Tibial artery (tissue), 4 donors: ENCODE results near the gene HIF1A.
"Not testable (repeated sequence)": the region's sequence is repeated elsewhere in the genome, so short reads cannot be mapped to it uniquely, and the experiment has no call there.

Source experiments
- DNase-seq, 2 donors: peaks; one replicate each; pipeline ENCODE4 v3.0.0-alpha.2; 2019
- H3K27ac ChIP-seq, 2 donors: fragments of 200-600 bp; sonication (generic) in 1 of 2; 1 replicate in 1 of 2; 2 replicates in 1 of 2; pipeline ENCODE4 v1.5.1; 2018 to 2019; ENCODE audit warnings: mild to moderate bottlenecking in 1 of 2
- H3K27me3 ChIP-seq, 2 donors: fragments of 200-600 bp; sonication (generic) in 1 of 2; one replicate each; pipeline versions ENCODE4 v1.5.1 to v1.6.0; 2016 to 2019
- H3K36me3 ChIP-seq, 3 donors: fragments of 200-600 bp; sonication (generic) in 2 of 3; one replicate each; pipeline ENCODE4 v1.5.1; 2016 to 2019; ENCODE audit warnings: mild to moderate bottlenecking in 2 of 3
- H3K4me1 ChIP-seq, 4 donors: fragments of 200-600 bp; sonication (generic) in 2 of 4; 1 replicate in 3 of 4; 2 replicates in 1 of 4; pipeline ENCODE4 v1.5.1; 2016 to 2019
- H3K4me3 ChIP-seq, 2 donors: fragments of 200-600 bp; sonication (generic) in 1 of 2; 1 replicate in 1 of 2; 2 replicates in 1 of 2; pipeline ENCODE4 v1.5.1; 2018 to 2019; ENCODE audit warnings: mild to moderate bottlenecking in 2 of 2
- H3K9me3 ChIP-seq, 3 donors: fragments of 200-600 bp; sonication (generic) in 1 of 3; one replicate each; pipeline ENCODE4 v1.5.1; 2016 to 2019
- CTCF ChIP-seq, 2 experiments: fragments of 200-600 bp in 1 of 2; fragments of 450-650 bp in 1 of 2; IDR thresholded peaks; one replicate each; pipeline ENCODE4 v1.5.1; 2017 to 2019; ENCODE audit warnings: antibody characterized with exemption in 2 of 2, mild to moderate bottlenecking in 1 of 2, moderate library complexity in 1 of 2
- intact Hi-C: fragments of 100-400 bp; cut with DNase I; formaldehyde crosslinking; loops from one replicate; pipeline ENCODE4 v1.15.0; 2023; ENCODE audit warnings: low total_unique reads

The HIF1A gene

GRCh38 chr14:61733972-61734371, 38.7 kb downstream of the HIF1A start:
- DNase-seq: no peak
- Histone ChIP-seq H3K4me3 (no peak overlapping the region), H3K27ac (no peak overlapping the region), H3K4me1 (peaks cover 0 to 2% (median 0%) of the 10 kb centered on the region in 4 donors), H3K27me3 (no peaks in the 10 kb centered on the region), H3K36me3 (peaks cover 38 to 78% (median 51%) of the 10 kb centered on the region in 3 donors), H3K9me3 (no peaks in the 10 kb centered on the region)
- intact Hi-C loops: no loop called here
- no peak for TF ChIP-seq CTCF (IDR thresholded peaks at IDR 0.05)

- Histone ChIP-seq H3K36me3 (peaks cover 50 to 95% (median 63%) of the 10 kb centered on the region in 3 donors), H3K9me3 (no peaks in the 10 kb centered on the region), H3K4me3 (no peak overlapping the region), H3K27ac (no peak overlapping the region), H3K27me3 (no peaks in the 10 kb centered on the region), H3K4me1 (no peaks in the 10 kb centered on the region)
- no peak for TF ChIP-seq CTCF (IDR thresholded peaks at IDR 0.05)
- intact Hi-C loops: no loop called here
- no peak for DNase-seq
Measured at GRCh38 chr14:61736751-61737150, 41.4 kb downstream of the HIF1A start.

GRCh38 chr14:61737915-61738314, 42.6 kb downstream of the HIF1A start:
- no peak for TF ChIP-seq CTCF (IDR thresholded peaks at IDR 0.05)
- no peaks in the 10 kb centered on the region for H3K4me1 ChIP-seq
- H3K4me3 ChIP-seq: no peak overlapping the region
- DNase-seq: no peak
- H3K27ac ChIP-seq: no peak overlapping the region
- intact Hi-C loops: no loop called here
- no peaks in the 10 kb centered on the region for H3K27me3 ChIP-seq
- H3K9me3 ChIP-seq: no peaks in the 10 kb centered on the region
- peaks cover 56 to 94% (median 70%) of the 10 kb centered on the region in 3 donors for H3K36me3 ChIP-seq

- Histone ChIP-seq H3K4me3 (no peak overlapping the region), H3K27ac (no peak overlapping the region), H3K36me3 (peaks cover 57 to 87% (median 71%) of the 10 kb centered on the region in 3 donors), H3K27me3 (no peaks in the 10 kb centered on the region), H3K9me3 (no peaks in the 10 kb centered on the region), H3K4me1 (no peaks in the 10 kb centered on the region)
- DNase-seq: no peak
- intact Hi-C loops: no loop called here
- TF ChIP-seq CTCF (IDR thresholded peaks at IDR 0.05): no peak
Measured at GRCh38 chr14:61739133-61739532, 43.8 kb downstream of the HIF1A start.

- Histone ChIP-seq H3K27ac (no peak overlapping the region), H3K27me3 (no peaks in the 10 kb centered on the region), H3K4me1 (peaks cover 0 to 13% (median 2%) of the 10 kb centered on the region in 4 donors), H3K9me3 (no peaks in the 10 kb centered on the region), H3K4me3 (no peak overlapping the region), H3K36me3 (peaks cover 50 to 74% (median 61%) of the 10 kb centered on the region in 3 donors)
- intact Hi-C loops: no loop called here
- no peak for TF ChIP-seq CTCF (IDR thresholded peaks at IDR 0.05)
- no peak for DNase-seq
Measured at GRCh38 chr14:61742371-61742770, 47.1 kb downstream of the HIF1A start.

- Histone ChIP-seq H3K9me3 (no peaks in the 10 kb centered on the region), H3K27ac (no peak overlapping the region), H3K4me3 (no peak overlapping the region), H3K27me3 (no peaks in the 10 kb centered on the region), H3K4me1 (peaks cover 0 to 30% (median 4%) of the 10 kb centered on the region in 4 donors), H3K36me3 (peaks cover 34 to 55% (median 45%) of the 10 kb centered on the region in 3 donors)
- DNase-seq: no peak
- intact Hi-C loops: no loop called here
- no peak for TF ChIP-seq CTCF (IDR thresholded peaks at IDR 0.05)
Measured at GRCh38 chr14:61744238-61744637, 48.9 kb downstream of the HIF1A start.

GRCh38 chr14:61746346-61746745, 51.0 kb downstream of the HIF1A start:
- DNase-seq, H3K27me3 ChIP-seq, intact Hi-C loops, H3K4me3 ChIP-seq, H3K9me3 ChIP-seq: not testable (repeated sequence)
- H3K27ac ChIP-seq: peak overlapping the region; percentile 54 to 93
- peaks cover 26 to 39% (median 37%) of the 10 kb centered on the region in 3 donors for H3K36me3 ChIP-seq
- peaks cover 0 to 43% (median 4%) of the 10 kb centered on the region in 4 donors for H3K4me1 ChIP-seq
